GM19395 (cell line): ENCODE data around the gene ETS1.

Experiments
- ATAC-seq: cut with Tn5 transposase; IDR thresholded peaks from one replicate; pipeline ENCODE4 v1.9.1; 2021; ENCODE audit warnings: mild to moderate bottlenecking, moderate library complexity; ENCODE audit not compliant: unreplicated experiment

The ETS1 gene

GRCh38 chr11:128505449-128506065 lies 81.8 kb downstream of the ETS1 start:
- no peak for ATAC-seq

GRCh38 chr11:128504486-128504885 lies 82.9 kb downstream of the ETS1 start:
- no peak for ATAC-seq

GRCh38 chr11:128503245-128503991 lies 83.9 kb downstream of the ETS1 start:
- ATAC-seq: no peak

- ATAC-seq: no peak
Measured at GRCh38 chr11:128502726-128503125, 84.6 kb downstream of the ETS1 start.

- no peak for ATAC-seq
Measured at GRCh38 chr11:128501632-128502549, 85.5 kb downstream of the ETS1 start.

- ATAC-seq: no peak
Measured at GRCh38 chr11:128501008-128501407, 86.3 kb downstream of the ETS1 start.

GRCh38 chr11:128500493-128500892 lies 86.9 kb downstream of the ETS1 start:
- ATAC-seq: no peak

GRCh38 chr11:128499613-128500253 lies 87.6 kb downstream of the ETS1 start:
- no peak for ATAC-seq

GRCh38 chr11:128498721-128499245 lies 88.6 kb downstream of the ETS1 start:
- no peak for ATAC-seq

GRCh38 chr11:128497776-128498095 lies 89.6 kb downstream of the ETS1 start:
- no peak for ATAC-seq

GRCh38 chr11:128497061-128497775 lies 90.1 kb downstream of the ETS1 start:
- ATAC-seq: peak; percentile 77

- ATAC-seq: no peak
Measured at GRCh38 chr11:128496692-128497060, 90.7 kb downstream of the ETS1 start.

GRCh38 chr11:128496249-128496648 lies 91.1 kb downstream of the ETS1 start:
- no peak for ATAC-seq

- ATAC-seq: peak; percentile 32
Measured at GRCh38 chr11:128494418-128495332, 92.7 kb downstream of the ETS1 start.

- no peak for ATAC-seq
Measured at GRCh38 chr11:128493570-128493965, 93.8 kb downstream of the ETS1 start.

GRCh38 chr11:128492903-128493569 lies 94.3 kb downstream of the ETS1 start:
- no peak for ATAC-seq

- no peak for ATAC-seq
Measured at GRCh38 chr11:128492461-128492860, 94.9 kb downstream of the ETS1 start.

- no peak for ATAC-seq
Measured at GRCh38 chr11:128491195-128491936, 96.0 kb downstream of the ETS1 start.
